Astrocyte (in vitro differentiated cells and primary cell): ENCODE measurements around the gene REPIN1.

Experiments
- EZH2 ChIP-seq: IDR thresholded peaks from 2 replicates; pipeline ENCODE4 v1.6.1; 2012; ENCODE audit warnings: mild to moderate bottlenecking, low read length, inconsistent platforms; ENCODE audit not compliant: insufficient read depth
- TF ChIP-seq, protein P1 (sequence below): IDR thresholded peaks from 2 replicates; pipeline ENCODE4 v1.5.1; 2011; ENCODE audit warnings: low read depth, mild to moderate bottlenecking, inconsistent platforms, low read length, moderate library complexity; ENCODE audit not compliant: insufficient read depth

DNA sequence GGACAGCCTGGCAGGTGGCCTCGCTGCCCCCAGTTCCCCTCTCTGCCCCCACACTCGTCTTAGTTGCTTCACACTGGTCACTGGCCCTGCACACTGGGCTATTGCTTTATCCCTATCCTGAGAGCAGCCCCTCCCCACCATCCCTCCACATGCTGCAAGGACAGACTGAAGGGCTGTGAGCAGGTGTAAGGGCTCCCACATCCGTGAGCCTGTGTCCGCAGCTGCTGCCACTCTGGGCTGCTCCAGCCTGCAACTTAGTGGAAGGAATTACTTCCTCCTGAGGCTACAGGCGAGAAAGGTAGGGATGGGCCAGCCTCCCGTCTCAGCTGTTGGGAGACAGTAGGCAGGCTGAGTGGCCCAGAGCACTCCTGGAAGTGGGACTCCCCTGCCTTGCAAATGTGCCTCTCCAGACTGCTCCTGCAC lies 31.0 kb upstream of the REPIN1 start:
- TF ChIP-seq, protein P1, sequence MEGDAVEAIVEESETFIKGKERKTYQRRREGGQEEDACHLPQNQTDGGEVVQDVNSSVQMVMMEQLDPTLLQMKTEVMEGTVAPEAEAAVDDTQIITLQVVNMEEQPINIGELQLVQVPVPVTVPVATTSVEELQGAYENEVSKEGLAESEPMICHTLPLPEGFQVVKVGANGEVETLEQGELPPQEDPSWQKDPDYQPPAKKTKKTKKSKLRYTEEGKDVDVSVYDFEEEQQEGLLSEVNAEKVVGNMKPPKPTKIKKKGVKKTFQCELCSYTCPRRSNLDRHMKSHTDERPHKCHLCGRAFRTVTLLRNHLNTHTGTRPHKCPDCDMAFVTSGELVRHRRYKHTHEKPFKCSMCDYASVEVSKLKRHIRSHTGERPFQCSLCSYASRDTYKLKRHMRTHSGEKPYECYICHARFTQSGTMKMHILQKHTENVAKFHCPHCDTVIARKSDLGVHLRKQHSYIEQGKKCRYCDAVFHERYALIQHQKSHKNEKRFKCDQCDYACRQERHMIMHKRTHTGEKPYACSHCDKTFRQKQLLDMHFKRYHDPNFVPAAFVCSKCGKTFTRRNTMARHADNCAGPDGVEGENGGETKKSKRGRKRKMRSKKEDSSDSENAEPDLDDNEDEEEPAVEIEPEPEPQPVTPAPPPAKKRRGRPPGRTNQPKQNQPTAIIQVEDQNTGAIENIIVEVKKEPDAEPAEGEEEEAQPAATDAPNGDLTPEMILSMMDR = no peak
- no peak for TF ChIP-seq EZH2
